Esophagus muscularis mucosa (tissue), 4 donors: ENCODE results near the gene ZNF536. TPM values are rescaled to one million over a fixed set of nuclear protein-coding genes. Genes with fewer than 3 reads are reported as not detected.

Experiments
- DNase-seq: peaks from one replicate; pipeline ENCODE4 v3.0.0-alpha.2; 2017; ENCODE audit errors: extremely low spot score
- H3K27ac ChIP-seq, 4 donors: fragments of 200-600 bp; sonication (generic); replicated peaks in 1 of 4; 1 replicate in 3 of 4; 2 replicates in 1 of 4; pipeline ENCODE4 v1.5.1; 2016 to 2019; ENCODE audit warnings: mild to moderate bottlenecking in 1 of 4
- H3K27me3 ChIP-seq, 4 donors: fragments of 200-600 bp; sonication (generic); one replicate each; pipeline versions ENCODE4 v1.5.1 to v1.6.0; 2016 to 2019
- H3K36me3 ChIP-seq, 4 donors: fragments of 200-600 bp; sonication (generic); one replicate each; pipeline ENCODE4 v1.5.1; 2016 to 2019
- H3K4me1 ChIP-seq, 4 donors: fragments of 200-600 bp; sonication (generic); one replicate each; pipeline ENCODE4 v1.5.1; 2016 to 2019
- H3K4me3 ChIP-seq, 4 donors: fragments of 200-600 bp; sonication (generic); 1 replicate in 2 of 4; 2 replicates in 2 of 4; pipeline ENCODE4 v1.5.1; 2016 to 2019; ENCODE audit warnings: mild to moderate bottlenecking in 4 of 4, moderate library complexity in 1 of 4
- H3K9me3 ChIP-seq, 4 donors: fragments of 200-600 bp; sonication (generic); 1 replicate in 3 of 4; 2 replicates in 1 of 4; pipeline ENCODE4 v1.5.1; 2016 to 2019
- CTCF ChIP-seq, 3 experiments: fragments of 200-600 bp in 2 of 3; fragments of 450-650 bp in 1 of 3; sonication (generic) in 2 of 3; IDR thresholded peaks; one replicate each; pipeline ENCODE4 v1.5.1; 2017 to 2019; ENCODE audit warnings: antibody characterized with exemption in 3 of 3, mild to moderate bottlenecking in 2 of 3, moderate library complexity in 1 of 3
- EP300 ChIP-seq: sonication (generic); formaldehyde crosslinking; IDR thresholded peaks from one replicate; pipeline ENCODE4 v1.6.1; 2017; ENCODE audit warnings: antibody characterized with exemption
- POLR2A ChIP-seq: fragments of 450-650 bp; IDR thresholded peaks from one replicate; pipeline ENCODE4 v1.6.1; 2017; ENCODE audit warnings: antibody characterized with exemption, moderate library complexity, mild to moderate bottlenecking, low read depth
- POLR2AphosphoS5 ChIP-seq, 2 donors: sonication (generic); formaldehyde crosslinking; IDR thresholded peaks; one replicate each; pipeline ENCODE4 v1.6.1; 2017; ENCODE audit warnings: antibody characterized with exemption in 2 of 2
- WGBS: methylation state at CpG from one replicate; pipeline ENCODE4 v1.1.5; 2018; 5-methylcytosine and 5-hydroxymethylcytosine counted together
- intact Hi-C: fragments of 100-400 bp; cut with DNase I; formaldehyde crosslinking; loops from one replicate; pipeline ENCODE4 v1.15.1; 2023
- total RNA-seq, 4 donors: library from RNA; depleted of rRNA; stranded (reverse); fragments of >200 nt; gene quantifications; one replicate each; pipeline versions ENCODE4 v1.1.0 to v1.2.1, GENCODE V29; 2016

ZNF536 gene
- total RNA-seq, 4 donors from 2014 or later: 2.5 to 7.3 (median 5.6) TPM

DNA sequence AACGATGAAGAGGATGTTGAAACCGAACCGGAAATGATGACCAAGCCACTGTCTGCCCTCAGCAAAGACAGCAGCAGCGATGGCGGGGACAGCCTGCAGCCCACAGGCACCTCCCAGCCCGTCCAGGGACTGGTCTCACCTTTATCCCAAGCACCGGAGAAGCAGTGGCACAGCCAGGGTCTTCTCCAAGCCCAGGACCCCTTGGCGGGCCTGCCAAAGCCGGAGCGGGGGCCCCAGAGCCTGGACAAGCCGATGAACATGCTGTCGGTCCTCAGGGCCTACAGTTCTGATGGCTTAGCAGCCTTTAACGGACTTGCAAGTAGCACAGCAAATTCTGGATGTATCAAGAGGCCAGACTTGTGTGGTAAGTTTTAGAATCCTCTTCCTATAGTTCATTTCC, 177.0 kb downstream of the ZNF536 start:
- no peak overlapping the region for H3K4me3 ChIP-seq
- no peak for TF ChIP-seq POLR2AphosphoS5 (IDR thresholded peaks at IDR 0.05)
- TF ChIP-seq EP300: no peak
- no peak for TF ChIP-seq POLR2A
- no peak for TF ChIP-seq CTCF (IDR thresholded peaks at IDR 0.05)
- DNase-seq: no peak
- no peak overlapping the region for H3K27ac ChIP-seq
- intact Hi-C loops: no loop called here
- no peaks in the 10 kb centered on the region for H3K36me3 ChIP-seq
- H3K4me1 ChIP-seq: no peaks in the 10 kb centered on the region
- WGBS: 94% methylated on average over 12 of the region's 13 CpGs
- H3K27me3 ChIP-seq: peaks cover 0 to 3% (median 0%) of the 10 kb centered on the region in 4 donors
- no peaks in the 10 kb centered on the region for H3K9me3 ChIP-seq

- peaks cover 0 to 3% (median 0%) of the 10 kb centered on the region in 4 donors for H3K27me3 ChIP-seq
- H3K36me3 ChIP-seq: no peaks in the 10 kb centered on the region
- no peak overlapping the region for H3K27ac ChIP-seq
- intact Hi-C loops: no loop called here
- TF ChIP-seq CTCF (IDR thresholded peaks at IDR 0.05) (no peak), POLR2AphosphoS5 (IDR thresholded peaks at IDR 0.05) (no peak)
- no peak overlapping the region for H3K4me3 ChIP-seq
- H3K9me3 ChIP-seq: no peaks in the 10 kb centered on the region
- H3K4me1 ChIP-seq: peaks cover 0 to 6% (median under 1%) of the 10 kb centered on the region in 4 donors
- no peak for DNase-seq
- WGBS: 69% methylated on average over 11 of the region's 11 CpGs
Observed at GRCh38 chr19:30551271-30551670, 179.1 kb downstream of the ZNF536 start.

DNA sequence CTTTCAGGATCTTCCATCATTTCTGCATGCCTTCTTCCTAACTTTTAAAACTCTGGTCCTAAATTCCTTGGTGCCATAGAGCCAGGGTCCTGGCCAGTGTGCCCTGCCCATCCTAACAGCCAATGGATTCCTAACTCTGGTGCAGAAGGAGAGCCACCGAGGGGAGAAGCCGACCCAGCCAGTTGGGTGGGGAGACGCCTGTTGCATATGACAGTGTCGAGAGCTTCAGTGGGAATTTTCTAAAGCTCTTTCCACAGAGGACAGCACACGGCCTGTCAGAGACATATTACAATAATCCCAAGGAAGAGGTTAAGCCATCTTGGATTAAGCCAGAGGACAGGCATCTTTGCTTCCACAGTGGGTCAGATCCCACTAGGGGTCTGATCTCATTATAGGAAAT, 180.4 kb downstream of the ZNF536 start:
- H3K9me3 ChIP-seq: no peaks in the 10 kb centered on the region
- H3K27me3 ChIP-seq: peaks cover 0 to 3% (median 0%) of the 10 kb centered on the region in 4 donors
- no peak for TF ChIP-seq POLR2AphosphoS5 (IDR thresholded peaks at IDR 0.05)
- TF ChIP-seq POLR2A: no peak
- no peak for TF ChIP-seq EP300
- TF ChIP-seq CTCF (IDR thresholded peaks at IDR 0.05): no peak
- intact Hi-C loops: no loop called here
- no peak overlapping the region for H3K4me3 ChIP-seq
- no peak overlapping the region for H3K27ac ChIP-seq
- DNase-seq: no peak
- H3K4me1 ChIP-seq: peaks cover 0 to 12% (median 5%) of the 10 kb centered on the region in 4 donors
- WGBS: 100% methylated on average over 4 of the region's 5 CpGs
- no peaks in the 10 kb centered on the region for H3K36me3 ChIP-seq

- H3K27ac ChIP-seq: no peak overlapping the region
- peaks cover 0 to 3% (median 0%) of the 10 kb centered on the region in 4 donors for H3K27me3 ChIP-seq
- TF ChIP-seq POLR2A (no peak), EP300 (no peak), POLR2AphosphoS5 (IDR thresholded peaks at IDR 0.05) (no peak), CTCF (IDR thresholded peaks at IDR 0.05) (no peak)
- H3K9me3 ChIP-seq: no peaks in the 10 kb centered on the region
- 70% methylated on average over 11 of the region's 12 CpGs for WGBS
- no peak overlapping the region for H3K4me3 ChIP-seq
- H3K36me3 ChIP-seq: no peaks in the 10 kb centered on the region
- DNase-seq: no peak
- intact Hi-C loops: no loop called here
- H3K4me1 ChIP-seq: peaks cover 0 to 12% (median 5%) of the 10 kb centered on the region in 4 donors
Observed at GRCh38 chr19:30555075-30555790, 183.0 kb downstream of the ZNF536 start.

- intact Hi-C loops: no loop called here
- DNase-seq: no peak
- peaks cover 0 to 3% (median 0%) of the 10 kb centered on the region in 4 donors for H3K27me3 ChIP-seq
- WGBS: 100% methylated on average over 1 of the region's 1 CpG
- no peak overlapping the region for H3K4me3 ChIP-seq
- no peaks in the 10 kb centered on the region for H3K36me3 ChIP-seq
- H3K4me1 ChIP-seq: peaks cover 0 to 12% (median 5%) of the 10 kb centered on the region in 4 donors
- no peak for TF ChIP-seq CTCF (IDR thresholded peaks at IDR 0.05)
- no peak for TF ChIP-seq POLR2AphosphoS5 (IDR thresholded peaks at IDR 0.05)
- TF ChIP-seq EP300: no peak
- no peak for TF ChIP-seq POLR2A
- no peaks in the 10 kb centered on the region for H3K9me3 ChIP-seq
- no peak overlapping the region for H3K27ac ChIP-seq
Observed at GRCh38 chr19:30555791-30556110, 183.6 kb downstream of the ZNF536 start.
